Astrocyte (in vitro differentiated cells and primary cell): ENCODE results near the gene CIB1. TPM values are rescaled to one million over a fixed set of nuclear protein-coding genes. Genes with fewer than 3 reads are reported as not detected.

ENCODE experiments used
- DNase-seq: peaks from one replicate; pipeline ENCODE4 v3.0.0-alpha.2; 2010; ENCODE audit warnings: low read depth
- FAIRE-seq: peaks from 2 replicates; lab custom pipeline; 2011; peaks lifted over from hg19 to GRCh38; lab: Jason Lieb, UNC
- H2AFZ ChIP-seq: 2 replicates; pipeline ENCODE4 v1.6.0; 2012; ENCODE audit warnings: low read depth, low read length, inconsistent platforms
- H3K27ac ChIP-seq: 2 replicates; pipeline ENCODE4 v1.5.1; 2011; ENCODE audit warnings: low read depth, low read length, inconsistent platforms
- H3K27me3 ChIP-seq: 2 replicates; pipeline ENCODE4 v1.6.0; 2011; ENCODE audit warnings: low read length, inconsistent platforms; ENCODE audit not compliant: insufficient read depth
- H3K36me3 ChIP-seq: 2 replicates; pipeline ENCODE4 v1.5.1; 2011; ENCODE audit warnings: low read length, inconsistent platforms; ENCODE audit not compliant: insufficient read depth
- H3K4me1 ChIP-seq: 2 replicates; pipeline ENCODE4 v1.5.1; 2011; ENCODE audit warnings: low read length, inconsistent platforms; ENCODE audit not compliant: insufficient read depth
- H3K4me2 ChIP-seq: 2 replicates; pipeline ENCODE4 v1.6.0; 2012; ENCODE audit warnings: low read length, inconsistent platforms
- H3K4me3 ChIP-seq: 2 replicates; pipeline ENCODE4 v1.5.1; 2011; ENCODE audit warnings: low read depth, mild to moderate bottlenecking, low read length, inconsistent platforms; ENCODE audit not compliant: insufficient read depth
- H3K79me2 ChIP-seq: 2 replicates; pipeline ENCODE4 v1.6.0; 2012; ENCODE audit warnings: mild to moderate bottlenecking, low read length, inconsistent platforms; ENCODE audit not compliant: insufficient read depth
- H3K9ac ChIP-seq: 2 replicates; pipeline ENCODE4 v1.6.0; 2012; ENCODE audit warnings: mild to moderate bottlenecking, low read length, inconsistent platforms
- H3K9me3 ChIP-seq: 2 replicates; pipeline ENCODE4 v1.5.1; 2012; ENCODE audit warnings: low read depth, mild to moderate bottlenecking, low read length, inconsistent platforms; ENCODE audit not compliant: insufficient read depth
- H4K20me1 ChIP-seq: 2 replicates; pipeline ENCODE4 v1.6.0; 2012; ENCODE audit warnings: low read length, inconsistent platforms; ENCODE audit not compliant: insufficient read depth
- H3K27ac Mint-ChIP-seq: one replicate; pipeline ENCODE4 v1.8.0; 2021; ENCODE audit warnings: mild to moderate bottlenecking, mixed read lengths; ENCODE audit not compliant: unreplicated experiment
- H3K27me3 Mint-ChIP-seq: one replicate; pipeline ENCODE4 v1.8.0; 2021; ENCODE audit warnings: low read depth, mixed read lengths; ENCODE audit not compliant: unreplicated experiment
- H3K36me3 Mint-ChIP-seq: one replicate; pipeline ENCODE4 v1.8.0; 2021; ENCODE audit warnings: low read depth, mixed read lengths; ENCODE audit not compliant: unreplicated experiment
- H3K4me1 Mint-ChIP-seq: one replicate; pipeline ENCODE4 v1.8.0; 2021; ENCODE audit warnings: low read depth, mixed read lengths; ENCODE audit not compliant: unreplicated experiment
- H3K4me3 Mint-ChIP-seq: one replicate; pipeline ENCODE4 v1.8.0; 2021; ENCODE audit warnings: mild to moderate bottlenecking, moderate library complexity, mixed read lengths; ENCODE audit not compliant: unreplicated experiment
- H3K9me3 Mint-ChIP-seq: one replicate; pipeline ENCODE4 v1.8.0; 2021; ENCODE audit warnings: mild to moderate bottlenecking, mixed read lengths; ENCODE audit not compliant: unreplicated experiment
- CTCF ChIP-seq: IDR thresholded peaks from 2 replicates; pipeline ENCODE4 v1.5.1; 2011; ENCODE audit warnings: low read depth, mild to moderate bottlenecking, inconsistent platforms, low read length, moderate library complexity; ENCODE audit not compliant: insufficient read depth
- EZH2 ChIP-seq: IDR thresholded peaks from 2 replicates; pipeline ENCODE4 v1.6.1; 2012; ENCODE audit warnings: mild to moderate bottlenecking, low read length, inconsistent platforms; ENCODE audit not compliant: insufficient read depth
- total RNA-seq: library from RNA; stranded (reverse); gene quantifications from 2 replicates; pipeline ENCODE4 v1.2.1, GENCODE V29; 2021

Gene CIB1
- total RNA-seq, 1 donor from 2014 or later, result 49.6 TPM

GRCh38 chr15:90191344-90191687 lies 42.4 kb downstream of the CIB1 start:
- Histone ChIP-seq H3K4me3 (no peak overlapping the region), H3K27ac (no peak overlapping the region), H2AFZ (no peak overlapping the region), H3K27me3 (no peaks in the 10 kb centered on the region), H3K36me3 (no peaks in the 10 kb centered on the region), H3K9ac (no peak overlapping the region), H3K4me2 (no peak overlapping the region), H3K4me1 (no peaks in the 10 kb centered on the region), H4K20me1 (no peaks in the 10 kb centered on the region), H3K9me3 (no peaks in the 10 kb centered on the region), H3K79me2 (no peaks in the 10 kb centered on the region)
- no peak for TF ChIP-seq EZH2
- no peak for TF ChIP-seq CTCF
- FAIRE-seq (no peak), DNase-seq (no peak)
- Mint-ChIP-seq H3K4me3 (no peak overlapping the region), H3K9me3 (no peaks in the 10 kb centered on the region), H3K4me1 (no peaks in the 10 kb centered on the region), H3K36me3 (no peaks in the 10 kb centered on the region), H3K27ac (no peak overlapping the region), H3K27me3 (peaks cover 12% of the 10 kb centered on the region)

GRCh38 chr15:90190606-90191343 lies 43.0 kb downstream of the CIB1 start:
- no peaks in the 10 kb centered on the region for H3K9me3 ChIP-seq
- FAIRE-seq (no peak), DNase-seq (no peak)
- Mint-ChIP-seq H3K9me3 (no peaks in the 10 kb centered on the region), H3K27me3 (peaks cover 12% of the 10 kb centered on the region), H3K4me1 (no peaks in the 10 kb centered on the region), H3K36me3 (no peaks in the 10 kb centered on the region), H3K4me3 (no peak overlapping the region), H3K27ac (peak overlapping the region; percentile 34)
- H3K4me2 ChIP-seq, result no peak overlapping the region
- H2AFZ ChIP-seq, result no peak overlapping the region
- no peaks in the 10 kb centered on the region for H3K36me3 ChIP-seq
- no peak overlapping the region for H3K9ac ChIP-seq
- no peaks in the 10 kb centered on the region for H3K4me1 ChIP-seq
- H3K27me3 ChIP-seq, result no peaks in the 10 kb centered on the region
- H3K79me2 ChIP-seq, result no peaks in the 10 kb centered on the region
- H3K27ac ChIP-seq, result no peak overlapping the region
- H4K20me1 ChIP-seq, result no peaks in the 10 kb centered on the region
- H3K4me3 ChIP-seq, result no peak overlapping the region
- TF ChIP-seq CTCF (no peak), EZH2 (no peak)

- peaks cover 15% of the 10 kb centered on the region for H3K27me3 Mint-ChIP-seq
- H3K4me1 Mint-ChIP-seq, result no peaks in the 10 kb centered on the region
- no peaks in the 10 kb centered on the region for H3K9me3 Mint-ChIP-seq
- no peaks in the 10 kb centered on the region for H3K36me3 Mint-ChIP-seq
- Histone ChIP-seq H2AFZ (no peak overlapping the region), H3K4me1 (no peaks in the 10 kb centered on the region), H3K9me3 (no peaks in the 10 kb centered on the region), H3K36me3 (no peaks in the 10 kb centered on the region), H3K4me2 (no peak overlapping the region), H3K4me3 (no peak overlapping the region), H4K20me1 (no peaks in the 10 kb centered on the region), H3K27me3 (no peaks in the 10 kb centered on the region), H3K27ac (no peak overlapping the region), H3K79me2 (no peaks in the 10 kb centered on the region), H3K9ac (no peak overlapping the region)
- no peak overlapping the region for H3K4me3 Mint-ChIP-seq
- no peak for DNase-seq
- H3K27ac Mint-ChIP-seq, result no peak overlapping the region
- no peak for FAIRE-seq
- TF ChIP-seq EZH2, result no peak
These were observed 43.8 kb downstream of the CIB1 start for GRCh38 chr15:90189781-90190467.
